SK-N-MC (cell line): ENCODE measurements around the gene RNF121.

Source experiments
- EZH2 ChIP-seq: fragments of 200-600 bp; sonication (generic); IDR thresholded peaks from one replicate; pipeline ENCODE4 v1.6.1; 2017; ENCODE audit warnings: antibody characterized with exemption
- FOXP2 ChIP-seq: optimal IDR thresholded peaks from 2 replicates; pipeline ENCODE3; 2011; ENCODE audit warnings: mild to moderate bottlenecking, moderate library complexity; ENCODE audit not compliant: insufficient read depth; ENCODE audit errors: extremely low read length, control extremely low read depth
- POLR2AphosphoS5 ChIP-seq: IDR thresholded peaks from 2 replicates; pipeline ENCODE4 v1.6.1; 2012; ENCODE audit warnings: mild to moderate bottlenecking, low read depth, low read length, borderline replicate concordance

GRCh38 chr11:72039856-72040401 lies 111.1 kb downstream of the RNF121 start:
- no peak for TF ChIP-seq EZH2
- no peak for TF ChIP-seq POLR2AphosphoS5
- no peak for TF ChIP-seq FOXP2
